Natural killer cell (primary cell): ENCODE measurements around the gene PEPD. TPM values are rescaled to one million over a fixed set of nuclear protein-coding genes. Genes with fewer than 3 reads are reported as not detected.

Experiments
- ATAC-seq, 3 donors: fragments of 150-1000 bp in 2 of 3; fragments of 200-7000 bp in 1 of 3; cut with Tn5 transposase; 1 replicate in 1 of 3; 2 replicates in 2 of 3; pipeline ENCODE4 v1.10.0; 2021; ENCODE audit warnings: mild to moderate bottlenecking in 2 of 3, moderate library complexity in 2 of 3
- DNase-seq, 2 donors: peaks; one replicate each; pipeline versions ENCODE4 v3.0.0 to v3.0.0-alpha.2; 2013 to 2021; ENCODE audit warnings: mixed read lengths in 1 of 2
- H3K27ac ChIP-seq: one replicate; pipeline ENCODE4 v1.5.1; 2013; ENCODE audit warnings: mild to moderate bottlenecking, low read length
- H3K27me3 ChIP-seq: one replicate; pipeline ENCODE4 v1.6.1; 2013; ENCODE audit warnings: low read length; ENCODE audit not compliant: control insufficient read depth, insufficient read depth
- H3K36me3 ChIP-seq: one replicate; pipeline ENCODE4 v1.6.1; 2013; ENCODE audit warnings: low read length; ENCODE audit not compliant: control insufficient read depth, insufficient read depth
- H3K4me1 ChIP-seq: one replicate; pipeline ENCODE4 v1.6.1; 2013; ENCODE audit warnings: low read length; ENCODE audit not compliant: control insufficient read depth, insufficient read depth
- H3K4me3 ChIP-seq: one replicate; pipeline ENCODE4 v1.5.1; 2013; ENCODE audit warnings: low read length
- H3K9me3 ChIP-seq: one replicate; pipeline ENCODE4 v1.6.1; 2013; ENCODE audit warnings: low read length; ENCODE audit not compliant: control insufficient read depth, insufficient read depth
- H3K27ac Mint-ChIP-seq, 2 donors: one replicate each; pipeline ENCODE4 v1.8.0; 2022; ENCODE audit warnings: mild to moderate bottlenecking in 2 of 2, mixed read lengths in 2 of 2, moderate library complexity in 1 of 2
- H3K27me3 Mint-ChIP-seq, 2 donors: one replicate each; pipeline ENCODE4 v1.8.0; 2022; ENCODE audit warnings: low read depth in 2 of 2, mixed read lengths in 2 of 2
- H3K36me3 Mint-ChIP-seq: one replicate; pipeline ENCODE4 v1.8.0; 2022; ENCODE audit warnings: mixed read lengths
- H3K4me1 Mint-ChIP-seq, 2 donors: one replicate each; pipeline ENCODE4 v1.8.0; 2022; ENCODE audit warnings: mixed read lengths in 2 of 2
- H3K4me3 Mint-ChIP-seq: one replicate; pipeline ENCODE4 v1.8.0; 2022; ENCODE audit warnings: mild to moderate bottlenecking, moderate library complexity, mixed read lengths
- H3K9me3 Mint-ChIP-seq, 2 donors: one replicate each; pipeline ENCODE4 v1.8.0; 2022; ENCODE audit warnings: mixed read lengths in 2 of 2
- CTCF ChIP-seq: fragments of 200-600 bp; IDR thresholded peaks from one replicate; pipeline ENCODE4 v1.8.0; 2022; ENCODE audit warnings: antibody characterized with exemption
- WGBS: methylation state at CpG from one replicate; pipeline ENCODE4 v1.1.7; 2013; ENCODE audit warnings: missing lambda C conversion rate; ENCODE audit not compliant: insufficient coverage; 5-methylcytosine and 5-hydroxymethylcytosine counted together
- intact Hi-C: fragments of 100-400 bp; cut with micrococcal nuclease; formaldehyde crosslinking; loops from one replicate; pipeline ENCODE4 v1.14.2; 2022
- total RNA-seq, 4 donors: library from RNA; stranded (reverse); fragments of 120-200 nt in 1 of 4; gene quantifications; one replicate each; pipeline versions ENCODE4 v1.2.3 to v1.2.4, GENCODE V29; 2013 to 2022

The PEPD gene
- total RNA-seq, 3 donors from 2014 or later (not counting 1 experiment from before 2014, with no cell fraction given) = 33.9 to 42.2 (median 40.9) TPM

GRCh38 chr19:33396701-33397535 is 124.7 kb downstream of the PEPD start:
- no peaks in the 10 kb centered on the region for H3K9me3 Mint-ChIP-seq
- Histone ChIP-seq H3K27me3 (no peaks in the 10 kb centered on the region), H3K9me3 (no peaks in the 10 kb centered on the region), H3K4me1 (peaks cover 15% of the 10 kb centered on the region), H3K27ac (no peak overlapping the region), H3K36me3 (no peaks in the 10 kb centered on the region), H3K4me3 (no peak overlapping the region)
- WGBS = 93% methylated on average over 30 of the region's 30 CpGs
- no peaks in the 10 kb centered on the region for H3K27me3 Mint-ChIP-seq
- H3K36me3 Mint-ChIP-seq = no peaks in the 10 kb centered on the region
- intact Hi-C loops = no loop called here
- H3K4me1 Mint-ChIP-seq = peaks cover 0 to 17% of the 10 kb centered on the region in 2 donors
- DNase-seq (no peak), ATAC-seq (no peak)
- no peak overlapping the region for H3K4me3 Mint-ChIP-seq
- no peak overlapping the region for H3K27ac Mint-ChIP-seq
- no peak for TF ChIP-seq CTCF

GRCh38 chr19:33395561-33396550 is 125.7 kb downstream of the PEPD start:
- intact Hi-C loops = no loop called here
- no peak overlapping the region for H3K4me3 Mint-ChIP-seq
- peaks cover 15% of the 10 kb centered on the region for H3K4me1 ChIP-seq
- no peak for DNase-seq
- H3K27me3 ChIP-seq = no peaks in the 10 kb centered on the region
- no peaks in the 10 kb centered on the region for H3K9me3 ChIP-seq
- no peak for ATAC-seq
- no peak overlapping the region for H3K27ac ChIP-seq
- H3K27ac Mint-ChIP-seq = peak overlapping the region in 1 of 2 donors; percentile 79
- no peak overlapping the region for H3K4me3 ChIP-seq
- no peaks in the 10 kb centered on the region for H3K36me3 ChIP-seq
- H3K27me3 Mint-ChIP-seq = no peaks in the 10 kb centered on the region
- 87% methylated on average over 31 of the region's 31 CpGs for WGBS
- peaks cover 0 to 17% of the 10 kb centered on the region in 2 donors for H3K4me1 Mint-ChIP-seq
- TF ChIP-seq CTCF = no peak
- no peaks in the 10 kb centered on the region for H3K9me3 Mint-ChIP-seq
- H3K36me3 Mint-ChIP-seq = no peaks in the 10 kb centered on the region

GRCh38 chr19:33394723-33395560 is 126.6 kb downstream of the PEPD start:
- DNase-seq (no peak), ATAC-seq (no peak)
- H3K4me3 Mint-ChIP-seq = no peak overlapping the region
- H3K36me3 Mint-ChIP-seq = no peaks in the 10 kb centered on the region
- H3K27me3 Mint-ChIP-seq = no peaks in the 10 kb centered on the region
- Histone ChIP-seq H3K27ac (no peak overlapping the region), H3K4me3 (no peak overlapping the region), H3K4me1 (peaks cover 15% of the 10 kb centered on the region), H3K9me3 (no peaks in the 10 kb centered on the region), H3K36me3 (no peaks in the 10 kb centered on the region), H3K27me3 (no peaks in the 10 kb centered on the region)
- 88% methylated on average over 19 of the region's 19 CpGs for WGBS
- H3K27ac Mint-ChIP-seq = peak overlapping the region in 1 of 2 donors; percentile 79
- H3K4me1 Mint-ChIP-seq = peaks cover 0 to 17% of the 10 kb centered on the region in 2 donors
- no peaks in the 10 kb centered on the region for H3K9me3 Mint-ChIP-seq
- TF ChIP-seq CTCF = no peak
- intact Hi-C loops = no loop called here
